GM23248 (cell line): ENCODE results near the gene KCNE4.

ENCODE experiments used
- EZH2 ChIP-seq: fragments of 200-600 bp; sonication (generic); IDR thresholded peaks from 2 replicates; pipeline ENCODE4 v1.6.1; 2018; ENCODE audit warnings: antibody characterized with exemption, mild to moderate bottlenecking; ENCODE audit not compliant: insufficient read depth, poor library complexity, severe bottlenecking
- EZH2phosphoT487 ChIP-seq: fragments of 200-600 bp; sonication (generic); IDR thresholded peaks from 2 replicates; pipeline ENCODE4 v1.6.1; 2018; ENCODE audit warnings: antibody characterized with exemption, moderate library complexity, mild to moderate bottlenecking, low read depth; ENCODE audit not compliant: insufficient read depth

GRCh38 chr2:223102040-223102400, 50.0 kb downstream of the KCNE4 start:
- TF ChIP-seq EZH2 (no peak), EZH2phosphoT487 (no peak)
